Fibroblast of pulmonary artery (primary cell): ENCODE data around the gene GTF2H1.
A peak's percentile ranks its signal among the peaks of the same experiment; 100 is the strongest.

ENCODE experiments used
- DNase-seq: peaks from one replicate; pipeline ENCODE4 v3.0.0-alpha.2; 2010; ENCODE audit warnings: low read depth
- H3K4me3 ChIP-seq: replicated peaks from 2 replicates; pipeline ENCODE4 v1.5.1; 2011; ENCODE audit warnings: low read depth, mild to moderate bottlenecking, control low read depth, low read length, moderate library complexity
- CTCF ChIP-seq: IDR thresholded peaks from 2 replicates; pipeline ENCODE4 v1.5.1; 2011; ENCODE audit warnings: mild to moderate bottlenecking, control low read depth, low read length, inconsistent platforms; ENCODE audit errors: missing control alignments

GTF2H1 gene

GRCh38 chr11:18329196-18329870 is 7.0 kb downstream of the GTF2H1 start:
- no peak overlapping the region for H3K4me3 ChIP-seq
- no peak for DNase-seq
- TF ChIP-seq CTCF = no peak

GRCh38 chr11:18330921-18331320 is 8.6 kb downstream of the GTF2H1 start:
- no peak for TF ChIP-seq CTCF
- DNase-seq = no peak
- no peak overlapping the region for H3K4me3 ChIP-seq

DNA sequence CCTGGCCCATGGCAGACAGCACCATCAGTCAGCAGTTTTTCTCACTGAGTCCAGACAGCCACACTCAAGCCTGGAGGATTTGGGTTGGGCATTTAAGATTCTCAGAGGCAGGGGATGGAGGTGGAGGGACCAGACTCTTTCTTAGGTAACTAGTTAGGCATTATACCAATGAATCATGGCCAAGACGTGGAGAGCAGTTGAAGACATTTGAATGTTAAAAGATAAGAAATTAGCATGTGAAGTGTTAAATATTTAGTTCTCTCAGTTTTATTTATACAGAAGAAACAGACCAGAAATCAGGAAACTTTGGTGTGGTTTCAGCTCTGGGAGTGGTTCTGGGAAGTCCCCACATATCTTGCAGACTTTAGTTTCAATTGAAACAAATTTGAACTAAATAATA is 9.9 kb downstream of the GTF2H1 start:
- no peak for DNase-seq

DNA sequence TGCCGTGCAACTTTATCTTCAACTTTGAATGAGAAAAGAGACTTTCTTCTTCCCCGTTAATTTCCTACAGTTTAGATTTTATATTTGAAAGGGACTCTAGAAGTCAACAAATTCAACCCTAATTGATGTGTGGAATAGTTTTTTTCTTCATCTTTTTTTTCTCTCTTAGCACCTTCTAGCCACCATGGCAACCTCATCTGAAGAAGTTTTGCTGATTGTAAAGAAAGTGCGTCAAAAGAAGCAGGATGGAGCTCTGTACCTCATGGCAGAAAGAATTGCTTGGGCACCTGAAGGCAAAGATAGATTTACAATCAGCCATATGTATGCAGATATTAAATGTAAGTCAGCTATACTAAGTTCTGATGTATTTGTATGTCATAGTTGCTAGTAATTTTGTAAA is 10.5 kb downstream of the GTF2H1 start:
- DNase-seq = no peak
- no peak overlapping the region for H3K4me3 ChIP-seq
- TF ChIP-seq CTCF = no peak

More for the DNA sequence above, 9.9 kb downstream of the GTF2H1 start:
- H3K4me3 ChIP-seq = no peak overlapping the region
- no peak for TF ChIP-seq CTCF

GRCh38 chr11:18347471-18348125 is 25.2 kb downstream of the GTF2H1 start:
- TF ChIP-seq CTCF = no peak

DNA sequence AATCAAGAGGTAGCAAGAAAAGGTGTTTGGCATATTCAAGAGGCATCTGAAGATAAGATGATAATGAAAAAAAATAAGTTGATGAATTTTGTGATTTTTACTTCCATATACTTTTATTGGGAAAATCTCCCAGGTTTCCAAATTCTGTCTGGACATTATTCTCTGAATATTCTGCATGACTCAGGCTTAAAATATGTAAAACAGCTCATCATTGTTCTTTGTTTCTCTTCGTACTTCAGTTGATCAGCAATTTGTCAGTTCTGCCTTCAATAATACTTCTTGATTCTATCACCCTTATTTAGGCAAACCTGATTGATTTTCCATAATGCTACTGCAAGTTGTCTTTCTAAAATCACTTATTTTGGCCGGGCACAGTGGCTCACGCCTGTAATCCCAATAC is 30.2 kb downstream of the GTF2H1 start:
- H3K4me3 ChIP-seq = no peak overlapping the region
- TF ChIP-seq CTCF = no peak
- DNase-seq = peak; percentile 38

More at GRCh38 chr11:18347471-18348125, 25.2 kb downstream of the GTF2H1 start:
- peak; percentile 43 for DNase-seq
- H3K4me3 ChIP-seq = no peak overlapping the region
